Prostate gland (tissue), 2 donors: ENCODE data around the gene NPIPB8.
"Not testable (repeated sequence)": the region's sequence is repeated elsewhere in the genome, so short reads cannot be mapped to it uniquely, and the experiment has no call there.

Source experiments
- CTCF ChIP-seq, 4 experiments: fragments of 200-600 bp in 2 of 4; fragments of 450-650 bp in 2 of 4; sonication (generic) in 2 of 4; IDR thresholded peaks; 1 replicate in 3 of 4; 2 replicates in 1 of 4; pipeline ENCODE4 v1.5.1; 2016 to 2019; ENCODE audit warnings: antibody characterized with exemption in 4 of 4, mild to moderate bottlenecking in 2 of 4, moderate library complexity in 2 of 4
- POLR2AphosphoS5 ChIP-seq: sonication (generic); formaldehyde crosslinking; IDR thresholded peaks from one replicate; pipeline ENCODE4 v1.6.1; 2017; ENCODE audit warnings: antibody characterized with exemption

- TF ChIP-seq CTCF (IDR thresholded peaks at IDR 0.05); POLR2AphosphoS5: not testable (repeated sequence)
Observed at GRCh38 chr16:28636093-28636823, 1.6 kb upstream of the NPIPB8 start.
